Neural cell (in vitro differentiated cells): ENCODE results near the gene SMS. TPM values are rescaled to one million over a fixed set of nuclear protein-coding genes. Genes with fewer than 3 reads are reported as not detected.

Source experiments
- H2AFZ ChIP-seq: fragments of 200-600, 300-800 bp; sonication (generic), shearing (Covaris generic); 2 replicates; pipeline ENCODE4 v1.6.0; 2014; ENCODE audit warnings: low read depth, mild to moderate bottlenecking, antibody characterized with exemption, low read length, moderate library complexity
- H3F3A ChIP-seq: fragments of 200-600 bp; shearing (Covaris generic); 2 replicates; pipeline ENCODE4 v1.6.1; 2016; ENCODE audit warnings: mild to moderate bottlenecking, moderate library complexity, mixed read lengths, antibody characterized with exemption, low read length; ENCODE audit not compliant: insufficient read depth, poor library complexity, severe bottlenecking
- H3K27ac ChIP-seq: fragments of 200-600, 300-800 bp; sonication (generic), shearing (Covaris generic); 2 replicates; pipeline ENCODE4 v1.5.1; 2014; ENCODE audit warnings: mild to moderate bottlenecking, low read length, moderate library complexity
- H3K27me3 ChIP-seq: fragments of 300-800, 200-600 bp; sonication (generic), shearing (Covaris generic); 2 replicates; pipeline ENCODE4 v1.6.0; 2014; ENCODE audit warnings: mild to moderate bottlenecking, low read depth, low read length, moderate library complexity; ENCODE audit not compliant: insufficient read depth
- H3K36me3 ChIP-seq: fragments of 300-800, 200-600 bp; sonication (generic), shearing (Covaris generic); 2 replicates; pipeline ENCODE4 v1.5.1; 2014; ENCODE audit warnings: mild to moderate bottlenecking, antibody characterized with exemption, low read length, moderate library complexity; ENCODE audit not compliant: insufficient read depth
- H3K4me2 ChIP-seq: fragments of 300-800, 200-600 bp; sonication (generic), shearing (Covaris generic); 2 replicates; pipeline ENCODE4 v1.6.0; 2014; ENCODE audit warnings: mild to moderate bottlenecking, low read length
- H3K4me3 ChIP-seq: fragments of 300-800, 200-600 bp; sonication (generic), shearing (Covaris generic); 2 replicates; pipeline ENCODE4 v1.5.1; 2014; ENCODE audit warnings: mild to moderate bottlenecking, low read length, moderate library complexity
- H3K79me2 ChIP-seq: fragments of 200-600 bp; shearing (Covaris generic); replicated peaks from 2 replicates; pipeline ENCODE4 v1.6.0; 2014; ENCODE audit warnings: mild to moderate bottlenecking, low read length, moderate library complexity; ENCODE audit not compliant: insufficient read depth
- H3K9ac ChIP-seq: fragments of 300-800, 200-600 bp; sonication (generic), shearing (Covaris generic); 2 replicates; pipeline ENCODE4 v1.6.1; 2016; ENCODE audit warnings: mild to moderate bottlenecking, low read length, mixed read lengths
- H3K9me2 ChIP-seq: fragments of 200-600 bp; shearing (Covaris generic); 2 replicates; pipeline ENCODE4 v1.6.1; 2016; ENCODE audit warnings: mild to moderate bottlenecking, low read length, mixed read lengths; ENCODE audit not compliant: insufficient read depth
- H3K9me3 ChIP-seq: fragments of 200-600, 300-800 bp; sonication (generic), shearing (Covaris generic); 2 replicates; pipeline ENCODE4 v1.6.1; 2016; ENCODE audit warnings: mild to moderate bottlenecking, mixed run types, low read length, moderate library complexity, mixed read lengths
- H4K20me1 ChIP-seq: fragments of 200-600 bp; shearing (Covaris generic); 2 replicates; pipeline ENCODE4 v1.6.1; 2016; ENCODE audit warnings: mild to moderate bottlenecking, mixed run types; ENCODE audit not compliant: insufficient read depth
- CTCF ChIP-seq: fragments of 450-650 bp; IDR thresholded peaks from 2 replicates; pipeline ENCODE4 v1.5.1; 2014; ENCODE audit warnings: antibody characterized with exemption, mild to moderate bottlenecking, moderate library complexity; ENCODE audit not compliant: poor library complexity, severe bottlenecking
- EP300 ChIP-seq: fragments of 450-650 bp; conservative IDR thresholded peaks from 2 replicates; pipeline ENCODE4 v1.6.1; 2014; ENCODE audit warnings: antibody characterized with exemption, mild to moderate bottlenecking, moderate library complexity; ENCODE audit not compliant: poor library complexity, severe bottlenecking
- EZH2 ChIP-seq: fragments of 200-600, 300-800 bp; shearing (Covaris generic), sonication (generic); IDR thresholded peaks from 2 replicates; pipeline ENCODE4 v1.6.1; 2014; ENCODE audit warnings: antibody characterized with exemption, low read length, borderline replicate concordance, mild to moderate bottlenecking; ENCODE audit not compliant: insufficient read depth, poor library complexity, severe bottlenecking
- MXI1 ChIP-seq: fragments of 450-650 bp; conservative IDR thresholded peaks from 2 replicates; pipeline ENCODE4 v1.6.1; 2014; ENCODE audit warnings: antibody characterized with exemption, mild to moderate bottlenecking; ENCODE audit not compliant: poor library complexity, severe bottlenecking
- POLR2AphosphoS5 ChIP-seq: IDR thresholded peaks from 2 replicates; pipeline ENCODE4 v1.6.1; 2012
- RAD21 ChIP-seq: fragments of 450-650 bp; conservative IDR thresholded peaks from 2 replicates; pipeline ENCODE4 v1.6.1; 2014; ENCODE audit warnings: antibody characterized with exemption, mild to moderate bottlenecking, moderate library complexity
- SMC3 ChIP-seq: fragments of 450-650 bp; conservative IDR thresholded peaks from 2 replicates; pipeline ENCODE4 v1.6.1; 2014; ENCODE audit warnings: antibody characterized with exemption, mild to moderate bottlenecking, moderate library complexity; ENCODE audit not compliant: poor library complexity
- TAF1 ChIP-seq: IDR thresholded peaks from 2 replicates; pipeline ENCODE4 v1.6.1; 2012; ENCODE audit warnings: low read depth
- polyA plus RNA-seq: library from polyadenylated mRNA; depleted of rRNA; stranded (reverse); fragments of >200 nt; gene quantifications from 2 replicates; pipeline ENCODE4 v1.2.3, GENCODE V29; 2014
- TF ChIP-seq, protein P1 (sequence below): IDR thresholded peaks from 2 replicates; pipeline ENCODE4 v1.6.1; 2012; ENCODE audit warnings: borderline replicate concordance

SMS gene
- polyA plus RNA-seq, 1 donor from 2014 or later = 101 TPM

DNA sequence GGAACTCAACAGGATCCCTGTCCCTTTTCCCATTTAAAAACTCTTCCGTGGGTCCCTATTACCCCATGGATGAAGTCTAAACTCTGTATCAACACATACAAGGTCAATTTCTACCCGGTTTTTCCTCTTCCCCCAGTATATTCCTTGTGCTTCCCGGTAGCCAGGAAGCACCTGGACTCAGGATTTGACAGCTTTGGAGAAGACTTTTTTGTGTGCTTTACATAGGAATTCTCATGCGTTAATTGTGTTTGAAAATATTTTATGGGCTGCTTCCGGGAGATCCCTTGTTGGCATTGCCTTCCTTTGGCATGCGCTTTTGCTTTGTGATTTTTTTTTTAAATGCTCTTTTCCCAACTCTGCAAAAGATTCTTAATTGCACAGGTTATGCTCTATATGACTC, 7.2 kb downstream of the SMS start:
- TF ChIP-seq EZH2 = no peak
- TF ChIP-seq, protein P1, sequence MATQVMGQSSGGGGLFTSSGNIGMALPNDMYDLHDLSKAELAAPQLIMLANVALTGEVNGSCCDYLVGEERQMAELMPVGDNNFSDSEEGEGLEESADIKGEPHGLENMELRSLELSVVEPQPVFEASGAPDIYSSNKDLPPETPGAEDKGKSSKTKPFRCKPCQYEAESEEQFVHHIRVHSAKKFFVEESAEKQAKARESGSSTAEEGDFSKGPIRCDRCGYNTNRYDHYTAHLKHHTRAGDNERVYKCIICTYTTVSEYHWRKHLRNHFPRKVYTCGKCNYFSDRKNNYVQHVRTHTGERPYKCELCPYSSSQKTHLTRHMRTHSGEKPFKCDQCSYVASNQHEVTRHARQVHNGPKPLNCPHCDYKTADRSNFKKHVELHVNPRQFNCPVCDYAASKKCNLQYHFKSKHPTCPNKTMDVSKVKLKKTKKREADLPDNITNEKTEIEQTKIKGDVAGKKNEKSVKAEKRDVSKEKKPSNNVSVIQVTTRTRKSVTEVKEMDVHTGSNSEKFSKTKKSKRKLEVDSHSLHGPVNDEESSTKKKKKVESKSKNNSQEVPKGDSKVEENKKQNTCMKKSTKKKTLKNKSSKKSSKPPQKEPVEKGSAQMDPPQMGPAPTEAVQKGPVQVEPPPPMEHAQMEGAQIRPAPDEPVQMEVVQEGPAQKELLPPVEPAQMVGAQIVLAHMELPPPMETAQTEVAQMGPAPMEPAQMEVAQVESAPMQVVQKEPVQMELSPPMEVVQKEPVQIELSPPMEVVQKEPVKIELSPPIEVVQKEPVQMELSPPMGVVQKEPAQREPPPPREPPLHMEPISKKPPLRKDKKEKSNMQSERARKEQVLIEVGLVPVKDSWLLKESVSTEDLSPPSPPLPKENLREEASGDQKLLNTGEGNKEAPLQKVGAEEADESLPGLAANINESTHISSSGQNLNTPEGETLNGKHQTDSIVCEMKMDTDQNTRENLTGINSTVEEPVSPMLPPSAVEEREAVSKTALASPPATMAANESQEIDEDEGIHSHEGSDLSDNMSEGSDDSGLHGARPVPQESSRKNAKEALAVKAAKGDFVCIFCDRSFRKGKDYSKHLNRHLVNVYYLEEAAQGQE = no peak
- TF ChIP-seq EP300 = no peak
- TF ChIP-seq TAF1 = no peak
- TF ChIP-seq POLR2AphosphoS5 = no peak
- no peak for TF ChIP-seq RAD21
- no peak for TF ChIP-seq SMC3
- TF ChIP-seq CTCF = no peak
- TF ChIP-seq MXI1 = no peak
- Histone ChIP-seq H3K27ac (no peak overlapping the region), H3K79me2 (peaks cover 41% of the 10 kb centered on the region), H3F3A (no peaks in the 10 kb centered on the region), H3K36me3 (no peaks in the 10 kb centered on the region), H3K27me3 (no peaks in the 10 kb centered on the region), H3K4me2 (no peak overlapping the region), H3K4me3 (no peak overlapping the region), H3K9ac (no peak overlapping the region), H3K9me3 (no peaks in the 10 kb centered on the region), H3K9me2 (no peaks in the 10 kb centered on the region), H2AFZ (no peak overlapping the region), H4K20me1 (no peaks in the 10 kb centered on the region)

- no peak for TF ChIP-seq EP300
- H3K4me2 ChIP-seq = no peak overlapping the region
- H3K4me3 ChIP-seq = no peak overlapping the region
- no peaks in the 10 kb centered on the region for H3K9me3 ChIP-seq
- H3F3A ChIP-seq = no peaks in the 10 kb centered on the region
- H4K20me1 ChIP-seq = no peaks in the 10 kb centered on the region
- H3K27ac ChIP-seq = no peak overlapping the region
- no peaks in the 10 kb centered on the region for H3K36me3 ChIP-seq
- no peak overlapping the region for H2AFZ ChIP-seq
- no peaks in the 10 kb centered on the region for H3K27me3 ChIP-seq
- H3K9me2 ChIP-seq = no peaks in the 10 kb centered on the region
- H3K9ac ChIP-seq = no peak overlapping the region
- H3K79me2 ChIP-seq = peaks cover 30% of the 10 kb centered on the region
Observed at GRCh38 chrX:21948897-21949578, 8.5 kb downstream of the SMS start.

- Histone ChIP-seq H3K27me3 (no peaks in the 10 kb centered on the region), H3K9me2 (no peaks in the 10 kb centered on the region), H3K36me3 (no peaks in the 10 kb centered on the region), H2AFZ (no peak overlapping the region), H3K9ac (no peak overlapping the region), H3F3A (no peaks in the 10 kb centered on the region), H3K4me2 (no peak overlapping the region), H3K9me3 (no peaks in the 10 kb centered on the region), H3K4me3 (no peak overlapping the region), H4K20me1 (no peaks in the 10 kb centered on the region), H3K79me2 (peaks cover 34% of the 10 kb centered on the region), H3K27ac (no peak overlapping the region)
- TF ChIP-seq CTCF (no peak), RAD21 (no peak), POLR2AphosphoS5 (no peak), EP300 (no peak), SMC3 (no peak), MXI1 (no peak), EZH2 (no peak), TAF1 (no peak)
- TF ChIP-seq, protein P1 = no peak
Observed at GRCh38 chrX:21949689-21950088, 9.2 kb downstream of the SMS start.
